ENCODE data around the gene GREM1. TPM values are rescaled to one million over a fixed set of nuclear protein-coding genes. Genes with fewer than 3 reads are reported as not detected.

GREM1 gene
- total and polyA plus RNA-seq, 2 of the 8 experiments (the other 6 are each of a cell fraction or from before 2014, with no cell fraction given) = 0.12 to 1.1 TPM

GRCh38 chr15:32738666-32739065 lies 20.9 kb downstream of the GREM1 start:
- 0 out of 4 replicates have a peak, but pooled peaks cover 0 to 2% of the 10 kb centered on the region in 2 experiments for H3K9me3 ChIP-seq (ENCODE audit: insufficient read depth in 2 of 2, low read depth in 1 of 2, low read length in 1 of 2)
- POLR2A ChIA-PET (ENCODE audit: partially characterized antibody) = no interaction called here
- no peak overlapping the region for H3K4ac ChIP-seq (replicated peaks; ENCODE audit: insufficient read length, low read depth, low read length)
- H2AK5ac ChIP-seq (ENCODE audit: low read depth, low read length) = no peak overlapping the region
- H4K5ac ChIP-seq (ENCODE audit: insufficient read length, low read depth, low read length) = no peak overlapping the region
- H3K27ac ChIP-seq (ENCODE audit: low read depth, low read length) = no peak overlapping the region
- no peaks in the 10 kb centered on the region for H3K27me3 ChIP-seq (replicated peaks in 1 of 4; ENCODE audit: control insufficient read depth in 3 of 4, extremely low read depth in 1 of 4, insufficient read depth in 3 of 4, low read length in 3 of 4)
- no peak overlapping the region for H3K23ac ChIP-seq (ENCODE audit: insufficient read length)
- H3K14ac ChIP-seq (ENCODE audit: insufficient read length) = no peak overlapping the region
- DNase-seq (ENCODE audit: low read depth in 1 of 2, low spot score in 2 of 2) (no peak), FAIRE-seq (no peak)
- CTCF ChIA-PET (ENCODE audit: partially characterized antibody) = interaction anchor here (1.5 kb wide), 1 partner anchor 105 kb away, joined by 4 read pairs; no protein-coding TSS in a partner anchor
- no peaks in the 10 kb centered on the region for H3K79me1 ChIP-seq (ENCODE audit: low read depth, low read length)
- H2BK15ac ChIP-seq (ENCODE audit: low read length) = no peak overlapping the region
- H4K20me1 ChIP-seq (replicated peaks in 1 of 2; ENCODE audit: control insufficient read depth in 1 of 2, insufficient read depth in 2 of 2, low read length in 2 of 2) = no peaks in the 10 kb centered on the region
- H3K36me3 ChIP-seq (ENCODE audit: control insufficient read depth in 2 of 4, insufficient read depth in 4 of 4, low read length in 3 of 4) = no peaks in the 10 kb centered on the region
- no peaks in the 10 kb centered on the region for H3K4me1 ChIP-seq (replicated peaks in 1 of 4; ENCODE audit: control insufficient read depth in 3 of 4, insufficient read depth in 4 of 4, low read length in 3 of 4)
- no peak overlapping the region for H4K8ac ChIP-seq (ENCODE audit: extremely low read depth, insufficient read depth, low read length)
- no peak overlapping the region for H2BK120ac ChIP-seq (replicated peaks; ENCODE audit: low read depth, low read length)
- no peaks in the 10 kb centered on the region for H3K23me2 ChIP-seq (ENCODE audit: low read depth, low read length)
- no peak overlapping the region for H3K4me2 ChIP-seq (ENCODE audit: insufficient read depth in 1 of 2, low read depth in 2 of 2, low read length in 2 of 2)
- no peak overlapping the region for H2BK5ac ChIP-seq (ENCODE audit: low read depth, low read length)
- no peak overlapping the region for H2BK12ac ChIP-seq (ENCODE audit: low read depth, low read length)
- H3K9ac ChIP-seq (replicated peaks in 1 of 4; ENCODE audit: extremely low read depth in 1 of 4, low read depth in 3 of 4, low read length in 3 of 4) = no peak overlapping the region
- no peaks in the 10 kb centered on the region for H3K79me2 ChIP-seq (ENCODE audit: control insufficient read depth in 1 of 2, insufficient read depth in 2 of 2, low read length in 2 of 2)
- H3K4me3 ChIP-seq (ENCODE audit: extremely low read depth in 1 of 4, insufficient read depth in 2 of 4, low read depth in 3 of 4, low read length in 4 of 4) = no peak overlapping the region
- no peak overlapping the region for H3K18ac ChIP-seq (ENCODE audit: extremely low read depth, low read length)
- no peak overlapping the region for H2BK20ac ChIP-seq (ENCODE audit: low read length)
- H4K91ac ChIP-seq (replicated peaks; ENCODE audit: insufficient read length, low read length) = no peak overlapping the region
- no peak overlapping the region for H3K56ac ChIP-seq (replicated peaks; ENCODE audit: insufficient read length, low read depth, low read length)
- H2AFZ ChIP-seq (ENCODE audit: low read length) = no peak overlapping the region
- WGBS, 2 experiments (ENCODE audit: extremely low coverage in 1 of 2, insufficient coverage in 1 of 2, insufficient read length in 1 of 2, insufficient replicate concordance in 2 of 2, low coverage in 1 of 2, low lambda C conversion rate in 2 of 2, missing lambda C conversion rate in 1 of 2) = 88% methylated on average over 1 of the region's 1 CpG; no CpG with 5 or more reads in 1 of the 2 experiments
- TF ChIP-seq HDAC2 (IDR thresholded peaks at IDR 0.05; ENCODE audit: borderline replicate concordance in 1 of 2, low read depth in 2 of 2, low read length in 2 of 2) (no peak), FOSL1 (IDR thresholded peaks at IDR 0.05; ENCODE audit: insufficient read depth, low read depth, low read length) (no peak), TBP (IDR thresholded peaks at IDR 0.05; ENCODE audit: low read depth, low read length) (no peak), EP300 (IDR thresholded peaks at IDR 0.05; ENCODE audit: borderline replicate concordance in 1 of 2, low read depth in 2 of 2, low read length in 2 of 2) (no peak), POLR2A (IDR thresholded peaks at IDR 0.05; ENCODE audit: control extremely low read depth in 1 of 2, low read depth in 2 of 2, low read length in 2 of 2) (no peak), CEBPB (IDR thresholded peaks at IDR 0.05; ENCODE audit: low read depth, low read length) (no peak), RFX5 (IDR thresholded peaks at IDR 0.05; ENCODE audit: borderline replicate concordance, low read depth, low read length) (no peak), JUND (IDR thresholded peaks at IDR 0.05; ENCODE audit: low read length) (no peak), RBBP5 (IDR thresholded peaks at IDR 0.05; ENCODE audit: borderline replicate concordance, low read depth, low read length) (no peak), MAX (IDR thresholded peaks at IDR 0.05) (no peak), SAP30 (IDR thresholded peaks at IDR 0.05; ENCODE audit: insufficient read depth, insufficient replicate concordance, low read length) (no peak), MAFK (IDR thresholded peaks at IDR 0.05; ENCODE audit: low read depth, low read length) (no peak), USF2 (IDR thresholded peaks at IDR 0.05; ENCODE audit: low read length) (no peak)

Measured in H1 (cell line).